SK-N-SH (cell line): ENCODE data around the gene PES1. TPM values are rescaled to one million over a fixed set of nuclear protein-coding genes. Genes with fewer than 3 reads are reported as not detected.

Source experiments
- CTCF ChIA-PET: fragments of 300-600, 350-600 bp; formaldehyde crosslinking; extraction: SDS; loops from one replicate; lab custom pipeline; 2021; lab: Yijun Ruan, JAX
- POLR2A ChIA-PET: fragments of 350-600 bp; sonication (Branson Sonifier 250); formaldehyde crosslinking; extraction: SDS; loops from one replicate; lab custom pipeline; 2020; ENCODE audit warnings: antibody characterized with exemption, inconsistent platforms; lab: Yijun Ruan, JAX
- DNase-seq: peaks from one replicate; pipeline ENCODE4 v3.0.0; 2012
- H2AFZ ChIP-seq: fragments of 200-600 bp; sonication (generic); 2 replicates; pipeline ENCODE4 v1.8.1; 2016; ENCODE audit warnings: antibody characterized with exemption, mild to moderate bottlenecking, low read depth
- H3F3A ChIP-seq: fragments of 200-600 bp; sonication (generic); replicated peaks from 2 replicates; pipeline ENCODE3; 2016; ENCODE audit warnings: antibody characterized with exemption, mild to moderate bottlenecking; ENCODE audit not compliant: insufficient read depth
- H3K27ac ChIP-seq, 2 experiments: fragments of 200-500 bp in 1 of 2; fragments of 200-600 bp in 1 of 2; sonication (Bioruptor generic) in 1 of 2; sonication (generic), shearing (Covaris generic) in 1 of 2; 2 replicates each; pipeline versions ENCODE4 v1.5.1 to v1.6.1; 2014 to 2016; ENCODE audit warnings: low read depth in 2 of 2, inconsistent platforms in 1 of 2, low read length in 1 of 2, mild to moderate bottlenecking in 1 of 2, mixed read lengths in 1 of 2
- H3K27me3 ChIP-seq: fragments of 200-600 bp; sonication (generic), shearing (Covaris generic); 2 replicates; pipeline ENCODE4 v1.6.1; 2016; ENCODE audit warnings: mixed run types; ENCODE audit not compliant: insufficient read depth
- H3K36me3 ChIP-seq, 2 experiments: fragments of 200-500 bp in 1 of 2; fragments of 200-600 bp in 1 of 2; sonication (Bioruptor generic) in 1 of 2; sonication (generic) in 1 of 2; replicated peaks in 1 of 2; 2 replicates each; pipeline versions ENCODE3 to v1.5.1; 2014 to 2016; ENCODE audit warnings: low read length in 1 of 2, mild to moderate bottlenecking in 1 of 2; ENCODE audit not compliant: insufficient read depth in 2 of 2, control insufficient read depth in 1 of 2
- H3K4me1 ChIP-seq, 2 experiments: fragments of 200-500 bp in 1 of 2; fragments of 200-600 bp in 1 of 2; sonication (Bioruptor generic) in 1 of 2; sonication (generic), shearing (Covaris generic) in 1 of 2; 2 replicates each; pipeline versions ENCODE4 v1.5.1 to v1.6.1; 2014 to 2016; ENCODE audit warnings: low read depth in 1 of 2, low read length in 1 of 2, mixed run types in 1 of 2; ENCODE audit not compliant: insufficient read depth in 2 of 2, control insufficient read depth in 1 of 2
- H3K4me2 ChIP-seq: fragments of 200-600 bp; sonication (generic), shearing (Covaris generic); 2 replicates; pipeline ENCODE4 v1.6.1; 2017; ENCODE audit warnings: mixed run types
- H3K4me3 ChIP-seq, 2 experiments: fragments of 200-500 bp in 1 of 2; fragments of 200-600 bp in 1 of 2; sonication (Bioruptor generic) in 1 of 2; sonication (generic), shearing (Covaris generic) in 1 of 2; 2 replicates each; pipeline versions ENCODE4 v1.5.1 to v1.8.1; 2014 to 2016; ENCODE audit warnings: low read depth in 2 of 2, inconsistent platforms in 1 of 2, low read length in 1 of 2, mild to moderate bottlenecking in 1 of 2, mixed read lengths in 1 of 2, moderate library complexity in 1 of 2
- H3K79me2 ChIP-seq: fragments of 200-600 bp; sonication (generic); 2 replicates; pipeline ENCODE4 v1.8.1; 2017; ENCODE audit warnings: mild to moderate bottlenecking; ENCODE audit not compliant: insufficient read depth
- H3K9ac ChIP-seq: fragments of 200-600 bp; sonication (generic); 2 replicates; pipeline ENCODE4 v1.6.1; 2017; ENCODE audit warnings: mixed run types
- H3K9me2 ChIP-seq: fragments of 200-600 bp; sonication (generic); 2 replicates; pipeline ENCODE4 v1.6.1; 2017; ENCODE audit warnings: mixed run types
- H3K9me3 ChIP-seq: fragments of 200-600 bp; sonication (generic); 2 replicates; pipeline ENCODE4 v1.6.1; 2017; ENCODE audit warnings: mixed run types, mild to moderate bottlenecking, moderate library complexity
- H4K20me1 ChIP-seq: fragments of 200-600 bp; sonication (generic); 2 replicates; pipeline ENCODE4 v1.6.1; 2017; ENCODE audit warnings: mild to moderate bottlenecking, mixed run types; ENCODE audit not compliant: insufficient read depth
- CHD2 ChIP-seq: fragments of 150-350 bp; IDR thresholded peaks from 2 replicates; pipeline ENCODE4 v1.6.1; 2018; ENCODE audit warnings: low read length; ENCODE audit not compliant: partially characterized antibody
- ELF1 ChIP-seq: IDR thresholded peaks from 2 replicates; pipeline ENCODE4 v1.4.0; 2012
- FOSL2 ChIP-seq: IDR thresholded peaks from 2 replicates; pipeline ENCODE4 v1.4.0; 2012; ENCODE audit warnings: low read depth, mild to moderate bottlenecking, moderate library complexity, borderline replicate concordance
- FOXJ3 ChIP-seq: sonication (generic); formaldehyde crosslinking; IDR thresholded peaks from 2 replicates; pipeline ENCODE4 v1.5.1; 2020; ENCODE audit warnings: mild to moderate bottlenecking, missing genetic modification reagents
- FOXM1 ChIP-seq: IDR thresholded peaks from 2 replicates; pipeline ENCODE4 v1.4.0; 2012; ENCODE audit warnings: low read depth, mild to moderate bottlenecking
- GABPA ChIP-seq: IDR thresholded peaks from 2 replicates; pipeline ENCODE4 v1.4.0; 2012; ENCODE audit warnings: low read depth, mild to moderate bottlenecking
- RXRA ChIP-seq: IDR thresholded peaks from 2 replicates; pipeline ENCODE4 v1.4.0; 2012; ENCODE audit warnings: low read depth, mild to moderate bottlenecking, borderline replicate concordance
- TAF1 ChIP-seq: IDR thresholded peaks from 2 replicates; pipeline ENCODE4 v1.6.1; 2012; ENCODE audit warnings: low read depth, mild to moderate bottlenecking, low read length, moderate library complexity, borderline replicate concordance
- USF1 ChIP-seq: IDR thresholded peaks from 2 replicates; pipeline ENCODE4 v1.4.0; 2012; ENCODE audit warnings: low read depth, borderline replicate concordance
- USF2 ChIP-seq: fragments of 150-350 bp; IDR thresholded peaks from 2 replicates; pipeline ENCODE4 v1.6.1; 2017; ENCODE audit warnings: antibody characterized with exemption, low read length, low read depth, borderline replicate concordance
- WGBS: methylation state at CpG from one replicate; pipeline ENCODE4 v1.1.6; 2017; ENCODE audit warnings: low lambda C conversion rate; 5-methylcytosine and 5-hydroxymethylcytosine counted together
- polyA plus RNA-seq, 3 experiments: library from polyadenylated mRNA; depleted of rRNA; stranded (reverse); fragments of >200 nt; gene quantifications; 2 replicates each; pipeline ENCODE4 v1.2.3, GENCODE V29; 2012
- TF ChIP-seq, protein P1 (sequence below): fragments of 150-350 bp; IDR thresholded peaks from 2 replicates; pipeline ENCODE4 v1.6.1; 2016; ENCODE audit warnings: mild to moderate bottlenecking, low read depth, low read length
- TF ChIP-seq, protein P2 (sequence below): fragments of 200-600 bp; sonication (generic); IDR thresholded peaks from 2 replicates; pipeline ENCODE4 v1.6.1; 2017; ENCODE audit warnings: antibody characterized with exemption, mild to moderate bottlenecking, moderate library complexity
- TF ChIP-seq, protein P3 (sequence below): IDR thresholded peaks from 2 replicates; pipeline ENCODE4 v1.6.1; 2012; ENCODE audit warnings: mild to moderate bottlenecking, low read depth, low read length, moderate library complexity

The PES1 gene
- polyA plus RNA-seq, 1 of the 3 experiments (the other 2 are of a cell fraction) = 109 TPM

GRCh38 chr22:30535182-30535581 lies 56.5 kb downstream of the PES1 start:
- H3K9me2 ChIP-seq = no peaks in the 10 kb centered on the region
- DNase-seq = no peak
- H4K20me1 ChIP-seq = no peaks in the 10 kb centered on the region
- no peak overlapping the region for H2AFZ ChIP-seq
- no peaks in the 10 kb centered on the region for H3K79me2 ChIP-seq
- H3K4me2 ChIP-seq = no peak overlapping the region
- no peaks in the 10 kb centered on the region for H3K9me3 ChIP-seq
- no peak overlapping the region for H3K27ac ChIP-seq
- no peaks in the 10 kb centered on the region for H3K27me3 ChIP-seq
- no peaks in the 10 kb centered on the region for H3K4me1 ChIP-seq
- ChIA-PET POLR2A (no interaction called here), CTCF (no interaction called here)
- no peaks in the 10 kb centered on the region for H3K36me3 ChIP-seq
- no peaks in the 10 kb centered on the region for H3F3A ChIP-seq
- TF ChIP-seq ELF1 (no peak), TAF1 (no peak), GABPA (no peak), RXRA (no peak), FOXM1 (no peak), USF2 (no peak), USF1 (no peak), FOSL2 (no peak), CHD2 (no peak), FOXJ3 (CRISPR knock-in tag) (no peak)
- TF ChIP-seq, protein P1, sequence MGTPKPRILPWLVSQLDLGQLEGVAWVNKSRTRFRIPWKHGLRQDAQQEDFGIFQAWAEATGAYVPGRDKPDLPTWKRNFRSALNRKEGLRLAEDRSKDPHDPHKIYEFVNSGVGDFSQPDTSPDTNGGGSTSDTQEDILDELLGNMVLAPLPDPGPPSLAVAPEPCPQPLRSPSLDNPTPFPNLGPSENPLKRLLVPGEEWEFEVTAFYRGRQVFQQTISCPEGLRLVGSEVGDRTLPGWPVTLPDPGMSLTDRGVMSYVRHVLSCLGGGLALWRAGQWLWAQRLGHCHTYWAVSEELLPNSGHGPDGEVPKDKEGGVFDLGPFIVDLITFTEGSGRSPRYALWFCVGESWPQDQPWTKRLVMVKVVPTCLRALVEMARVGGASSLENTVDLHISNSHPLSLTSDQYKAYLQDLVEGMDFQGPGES = no peak
- TF ChIP-seq, protein P2, sequence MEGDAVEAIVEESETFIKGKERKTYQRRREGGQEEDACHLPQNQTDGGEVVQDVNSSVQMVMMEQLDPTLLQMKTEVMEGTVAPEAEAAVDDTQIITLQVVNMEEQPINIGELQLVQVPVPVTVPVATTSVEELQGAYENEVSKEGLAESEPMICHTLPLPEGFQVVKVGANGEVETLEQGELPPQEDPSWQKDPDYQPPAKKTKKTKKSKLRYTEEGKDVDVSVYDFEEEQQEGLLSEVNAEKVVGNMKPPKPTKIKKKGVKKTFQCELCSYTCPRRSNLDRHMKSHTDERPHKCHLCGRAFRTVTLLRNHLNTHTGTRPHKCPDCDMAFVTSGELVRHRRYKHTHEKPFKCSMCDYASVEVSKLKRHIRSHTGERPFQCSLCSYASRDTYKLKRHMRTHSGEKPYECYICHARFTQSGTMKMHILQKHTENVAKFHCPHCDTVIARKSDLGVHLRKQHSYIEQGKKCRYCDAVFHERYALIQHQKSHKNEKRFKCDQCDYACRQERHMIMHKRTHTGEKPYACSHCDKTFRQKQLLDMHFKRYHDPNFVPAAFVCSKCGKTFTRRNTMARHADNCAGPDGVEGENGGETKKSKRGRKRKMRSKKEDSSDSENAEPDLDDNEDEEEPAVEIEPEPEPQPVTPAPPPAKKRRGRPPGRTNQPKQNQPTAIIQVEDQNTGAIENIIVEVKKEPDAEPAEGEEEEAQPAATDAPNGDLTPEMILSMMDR = no peak
- TF ChIP-seq, protein P3, sequence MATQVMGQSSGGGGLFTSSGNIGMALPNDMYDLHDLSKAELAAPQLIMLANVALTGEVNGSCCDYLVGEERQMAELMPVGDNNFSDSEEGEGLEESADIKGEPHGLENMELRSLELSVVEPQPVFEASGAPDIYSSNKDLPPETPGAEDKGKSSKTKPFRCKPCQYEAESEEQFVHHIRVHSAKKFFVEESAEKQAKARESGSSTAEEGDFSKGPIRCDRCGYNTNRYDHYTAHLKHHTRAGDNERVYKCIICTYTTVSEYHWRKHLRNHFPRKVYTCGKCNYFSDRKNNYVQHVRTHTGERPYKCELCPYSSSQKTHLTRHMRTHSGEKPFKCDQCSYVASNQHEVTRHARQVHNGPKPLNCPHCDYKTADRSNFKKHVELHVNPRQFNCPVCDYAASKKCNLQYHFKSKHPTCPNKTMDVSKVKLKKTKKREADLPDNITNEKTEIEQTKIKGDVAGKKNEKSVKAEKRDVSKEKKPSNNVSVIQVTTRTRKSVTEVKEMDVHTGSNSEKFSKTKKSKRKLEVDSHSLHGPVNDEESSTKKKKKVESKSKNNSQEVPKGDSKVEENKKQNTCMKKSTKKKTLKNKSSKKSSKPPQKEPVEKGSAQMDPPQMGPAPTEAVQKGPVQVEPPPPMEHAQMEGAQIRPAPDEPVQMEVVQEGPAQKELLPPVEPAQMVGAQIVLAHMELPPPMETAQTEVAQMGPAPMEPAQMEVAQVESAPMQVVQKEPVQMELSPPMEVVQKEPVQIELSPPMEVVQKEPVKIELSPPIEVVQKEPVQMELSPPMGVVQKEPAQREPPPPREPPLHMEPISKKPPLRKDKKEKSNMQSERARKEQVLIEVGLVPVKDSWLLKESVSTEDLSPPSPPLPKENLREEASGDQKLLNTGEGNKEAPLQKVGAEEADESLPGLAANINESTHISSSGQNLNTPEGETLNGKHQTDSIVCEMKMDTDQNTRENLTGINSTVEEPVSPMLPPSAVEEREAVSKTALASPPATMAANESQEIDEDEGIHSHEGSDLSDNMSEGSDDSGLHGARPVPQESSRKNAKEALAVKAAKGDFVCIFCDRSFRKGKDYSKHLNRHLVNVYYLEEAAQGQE = no peak
- H3K4me3 ChIP-seq = no peak overlapping the region
- no peak overlapping the region for H3K9ac ChIP-seq
- WGBS = 74% methylated on average over 4 of the region's 4 CpGs
